GM12891 (cell line): Measurements from ENCODE around the gene ERBB3.

Experiments used
- POLR2A ChIP-seq: IDR thresholded peaks from 2 replicates; pipeline ENCODE4 v1.6.1; 2011; ENCODE audit warnings: low read depth, low read length, control low read depth
- POLR2AphosphoS5 ChIP-seq: IDR thresholded peaks from 2 replicates; pipeline ENCODE4 v1.6.1; 2011; ENCODE audit warnings: low read depth, low read length, control low read depth
- POU2F2 ChIP-seq: IDR thresholded peaks from 2 replicates; pipeline ENCODE4 v1.6.1; 2011; ENCODE audit warnings: low read depth, mild to moderate bottlenecking, control low read depth, low read length, moderate library complexity
- SPI1 ChIP-seq: IDR thresholded peaks from 2 replicates; pipeline ENCODE4 v1.6.1; 2011; ENCODE audit warnings: low read depth, low read length, control low read depth
- TAF1 ChIP-seq: IDR thresholded peaks from 2 replicates; pipeline ENCODE4 v1.6.1; 2011; ENCODE audit warnings: low read depth, low read length, control low read depth

DNA sequence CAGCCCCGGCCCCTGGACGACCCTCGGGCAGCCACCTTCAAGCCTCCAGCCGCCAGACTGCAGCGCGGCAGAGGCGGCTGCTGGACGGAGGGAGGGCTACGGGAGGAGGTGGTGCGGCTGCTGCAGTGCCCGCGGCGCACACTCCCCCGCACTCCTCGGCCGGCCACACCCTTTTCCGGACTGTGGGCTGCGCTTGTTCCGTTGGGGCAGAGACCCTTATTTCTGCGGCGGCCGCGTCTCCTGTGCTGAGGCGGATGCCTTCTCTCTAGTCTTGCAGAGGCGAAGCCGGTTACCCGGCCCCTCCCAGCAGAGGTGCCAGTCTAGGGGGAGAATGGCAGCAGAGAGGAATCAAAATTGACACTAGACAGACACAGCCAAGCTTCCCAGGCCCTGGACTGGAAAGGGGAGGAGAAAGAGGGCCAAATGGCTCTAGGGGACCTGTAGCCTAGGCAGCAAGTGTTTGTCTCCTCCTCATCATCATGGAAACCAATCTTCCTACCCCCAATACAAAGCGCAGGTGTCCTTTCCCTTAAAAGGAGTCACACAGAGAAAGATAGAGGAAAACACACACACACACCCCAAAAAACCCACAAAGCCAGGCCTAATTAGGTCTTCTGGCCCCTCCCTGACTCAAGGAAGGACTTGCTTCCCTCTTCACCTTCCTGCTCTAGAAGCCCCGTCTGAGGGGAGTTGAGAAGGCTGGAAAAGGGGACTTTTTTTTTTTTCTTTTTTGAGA, 49.4 kb downstream of the ERBB3 start:
- TF ChIP-seq POLR2A (no peak), POLR2AphosphoS5 (no peak), TAF1 (0 out of 2 replicates have a peak, but pooled peaks have one; percentile 27), SPI1 (no peak), POU2F2 (no peak)
